Gastrocnemius medialis (tissue), 4 donors: Measurements from ENCODE around the gene MLN. TPM values are rescaled to one million over a fixed set of nuclear protein-coding genes. Genes with fewer than 3 reads are reported as not detected.

Experiments
- ATAC-seq, 2 donors: fragments of 150-250 bp; one replicate each; pipeline ENCODE4 v1.9.1; 2016
- DNase-seq, 2 donors: peaks; one replicate each; pipeline ENCODE4 v3.0.0-alpha.2; 2019
- H3K27ac ChIP-seq, 4 donors: fragments of 200-600 bp; sonication (generic); 1 replicate in 1 of 4; 2 replicates in 3 of 4; pipeline ENCODE4 v1.5.1; 2016 to 2018; ENCODE audit warnings: mild to moderate bottlenecking in 2 of 4, moderate library complexity in 1 of 4
- H3K27me3 ChIP-seq, 3 donors: fragments of 200-600 bp; sonication (generic) in 2 of 3; 1 replicate in 1 of 3; 2 replicates in 2 of 3; pipeline versions ENCODE4 v1.5.1 to v1.6.0; 2016 to 2019; ENCODE audit warnings: mild to moderate bottlenecking in 1 of 3, moderate library complexity in 1 of 3
- H3K36me3 ChIP-seq, 2 donors: fragments of 200-600 bp; sonication (generic) in 1 of 2; one replicate each; pipeline ENCODE4 v1.5.1; 2017 to 2018
- H3K4me1 ChIP-seq, 2 donors: fragments of 200-600 bp; sonication (generic) in 1 of 2; one replicate each; pipeline ENCODE4 v1.5.1; 2016 to 2017; ENCODE audit warnings: mild to moderate bottlenecking in 2 of 2
- H3K4me3 ChIP-seq, 4 donors: fragments of 200-600 bp; sonication (generic) in 3 of 4; 1 replicate in 1 of 4; 2 replicates in 3 of 4; pipeline ENCODE4 v1.5.1; 2016 to 2019; ENCODE audit warnings: mild to moderate bottlenecking in 2 of 4
- H3K9me3 ChIP-seq, 3 donors: fragments of 200-600 bp; sonication (generic) in 2 of 3; 1 replicate in 1 of 3; 2 replicates in 2 of 3; pipeline ENCODE4 v1.5.1; 2016 to 2019
- CTCF ChIP-seq, 5 experiments: fragments of 450-650 bp in 3 of 5; fragments of 200-600 bp in 2 of 5; sonication (generic) in 2 of 5; IDR thresholded peaks in 4 of 5; conservative IDR thresholded peaks in 1 of 5; 1 replicate in 4 of 5; 2 replicates in 1 of 5; pipeline ENCODE4 v1.5.1; 2016 to 2019; ENCODE audit warnings: antibody characterized with exemption in 5 of 5, mild to moderate bottlenecking in 3 of 5, moderate library complexity in 3 of 5
- POLR2A ChIP-seq, 2 donors: fragments of 450-650 bp; IDR thresholded peaks; one replicate each; pipeline ENCODE4 v1.6.1; 2017; ENCODE audit warnings: antibody characterized with exemption in 2 of 2, mild to moderate bottlenecking in 2 of 2, moderate library complexity in 2 of 2
- in situ Hi-C, 4 donors: fragments of 200-750 bp; cut with MboI; loops; one replicate each; pipeline versions ENCODE4 v1.15.0 to v1.8.0; 2017; ENCODE audit warnings: low sequenced_read_pairs in 4 of 4
- intact Hi-C: fragments of 100-400 bp; cut with DNase I; formaldehyde crosslinking; loops from one replicate; pipeline ENCODE4 v1.15.1; 2023; ENCODE audit warnings: low total_unique reads
- total RNA-seq, 4 donors: library from RNA; depleted of rRNA; stranded (reverse); fragments of >200 nt; gene quantifications; one replicate each; pipeline versions ENCODE4 v1.1.0 to v1.2.3, GENCODE V29; 2016

Gene MLN
- total RNA-seq, 4 donors from 2014 or later = not detected

GRCh38 chr6:33778444-33779121 lies 25.2 kb downstream of the MLN start:
- in situ Hi-C loops = loop anchor here in 3 of 4 donors (10.0 kb wide), 3 partner anchors 74 to 376 kb away; no protein-coding TSS in a partner anchor
- Histone ChIP-seq H3K4me3 (no peak overlapping the region), H3K27me3 (no peaks in the 10 kb centered on the region), H3K27ac (no peak overlapping the region), H3K9me3 (no peaks in the 10 kb centered on the region), H3K36me3 (peaks cover 2 to 92% of the 10 kb centered on the region in 2 donors), H3K4me1 (peaks cover 7 to 9% of the 10 kb centered on the region in 2 donors)
- ATAC-seq (no peak), DNase-seq (no peak)
- no peak for TF ChIP-seq POLR2A (IDR thresholded peaks at IDR 0.05)
- TF ChIP-seq CTCF (IDR thresholded peaks at IDR 0.05 in 4 of 5, conservative IDR thresholded peaks at IDR 0.05 in 1 of 5) = no peak
- intact Hi-C loops = no loop called here

GRCh38 chr6:33777398-33778388 lies 26.1 kb downstream of the MLN start:
- ATAC-seq (no peak), DNase-seq (no peak)
- no peaks in the 10 kb centered on the region for H3K9me3 ChIP-seq
- intact Hi-C loops = no loop called here
- H3K27me3 ChIP-seq = no peaks in the 10 kb centered on the region
- TF ChIP-seq CTCF (IDR thresholded peaks at IDR 0.05 in 4 of 5, conservative IDR thresholded peaks at IDR 0.05 in 1 of 5) = no peak
- no peak for TF ChIP-seq POLR2A (IDR thresholded peaks at IDR 0.05)
- peaks cover 7 to 9% of the 10 kb centered on the region in 2 donors for H3K4me1 ChIP-seq
- H3K27ac ChIP-seq = no peak overlapping the region
- H3K36me3 ChIP-seq = peaks cover 2 to 92% of the 10 kb centered on the region in 2 donors
- H3K4me3 ChIP-seq = no peak overlapping the region
- in situ Hi-C loops = loop anchor here in 3 of 4 donors (10.0 kb wide), 3 partner anchors 73 to 377 kb away; no protein-coding TSS in a partner anchor

GRCh38 chr6:33776764-33777163 lies 27.0 kb downstream of the MLN start:
- no peak overlapping the region for H3K27ac ChIP-seq
- intact Hi-C loops = no loop called here
- H3K4me3 ChIP-seq = no peak overlapping the region
- H3K9me3 ChIP-seq = no peaks in the 10 kb centered on the region
- H3K27me3 ChIP-seq = no peaks in the 10 kb centered on the region
- TF ChIP-seq CTCF (IDR thresholded peaks at IDR 0.05 in 4 of 5, conservative IDR thresholded peaks at IDR 0.05 in 1 of 5) (no peak), POLR2A (IDR thresholded peaks at IDR 0.05) (no peak)
- peaks cover 2 to 88% of the 10 kb centered on the region in 2 donors for H3K36me3 ChIP-seq
- DNase-seq (no peak), ATAC-seq (no peak)
- H3K4me1 ChIP-seq = peaks cover 12 to 13% of the 10 kb centered on the region in 2 donors
- in situ Hi-C loops = loop anchor here in 3 of 4 donors (10.0 kb wide), 3 partner anchors 72 to 378 kb away; no protein-coding TSS in a partner anchor

GRCh38 chr6:33776186-33776585 lies 27.6 kb downstream of the MLN start:
- H3K36me3 ChIP-seq = peaks cover 2 to 85% of the 10 kb centered on the region in 2 donors
- in situ Hi-C loops (loop anchor here in 3 of 4 donors (10.0 kb wide), 3 partner anchors 71 to 379 kb away; no protein-coding TSS in a partner anchor), intact Hi-C loops (no loop called here)
- H3K27ac ChIP-seq = no peak overlapping the region
- no peaks in the 10 kb centered on the region for H3K27me3 ChIP-seq
- no peaks in the 10 kb centered on the region for H3K9me3 ChIP-seq
- ATAC-seq (no peak), DNase-seq (no peak)
- TF ChIP-seq POLR2A (IDR thresholded peaks at IDR 0.05) (no peak), CTCF (IDR thresholded peaks at IDR 0.05 in 4 of 5, conservative IDR thresholded peaks at IDR 0.05 in 1 of 5) (no peak)
- no peak overlapping the region for H3K4me3 ChIP-seq
- H3K4me1 ChIP-seq = peaks cover 12 to 13% of the 10 kb centered on the region in 2 donors
